Epithelial cell of esophagus (primary cell): Measurements from ENCODE around the gene ME3.

Experiments used
- DNase-seq: peaks from one replicate; pipeline ENCODE4 v3.0.0; 2010; ENCODE audit warnings: low read depth
- H3K4me3 ChIP-seq: 2 replicates; pipeline ENCODE4 v1.5.1; 2011; ENCODE audit warnings: mild to moderate bottlenecking, low read length, control low read depth
- CTCF ChIP-seq: IDR thresholded peaks from 2 replicates; pipeline ENCODE4 v1.5.1; 2011; ENCODE audit warnings: low read depth, mild to moderate bottlenecking, low read length, control low read depth, inconsistent platforms; ENCODE audit not compliant: insufficient read depth; ENCODE audit errors: missing control alignments

ME3 gene

GRCh38 chr11:86644291-86644690 is 28.1 kb downstream of the ME3 start:
- no peak for DNase-seq
- no peak for TF ChIP-seq CTCF
- no peak overlapping the region for H3K4me3 ChIP-seq

GRCh38 chr11:86641537-86642261 is 30.7 kb downstream of the ME3 start:
- no peak for TF ChIP-seq CTCF
- no peak for DNase-seq
- H3K4me3 ChIP-seq: no peak overlapping the region

- no peak overlapping the region for H3K4me3 ChIP-seq
- no peak for DNase-seq
- no peak for TF ChIP-seq CTCF
Observed at GRCh38 chr11:86639137-86639536, 33.3 kb downstream of the ME3 start.

GRCh38 chr11:86638673-86639072 is 33.7 kb downstream of the ME3 start:
- no peak for DNase-seq
- no peak for TF ChIP-seq CTCF
- H3K4me3 ChIP-seq: no peak overlapping the region

GRCh38 chr11:86637988-86638387 is 34.4 kb downstream of the ME3 start:
- H3K4me3 ChIP-seq: no peak overlapping the region
- DNase-seq: no peak
- no peak for TF ChIP-seq CTCF

GRCh38 chr11:86636275-86636674 is 36.1 kb downstream of the ME3 start:
- H3K4me3 ChIP-seq: no peak overlapping the region
- no peak for TF ChIP-seq CTCF
- DNase-seq: no peak
